Measurements from ENCODE around the gene EFCAB11.

Gene EFCAB11

DNA sequence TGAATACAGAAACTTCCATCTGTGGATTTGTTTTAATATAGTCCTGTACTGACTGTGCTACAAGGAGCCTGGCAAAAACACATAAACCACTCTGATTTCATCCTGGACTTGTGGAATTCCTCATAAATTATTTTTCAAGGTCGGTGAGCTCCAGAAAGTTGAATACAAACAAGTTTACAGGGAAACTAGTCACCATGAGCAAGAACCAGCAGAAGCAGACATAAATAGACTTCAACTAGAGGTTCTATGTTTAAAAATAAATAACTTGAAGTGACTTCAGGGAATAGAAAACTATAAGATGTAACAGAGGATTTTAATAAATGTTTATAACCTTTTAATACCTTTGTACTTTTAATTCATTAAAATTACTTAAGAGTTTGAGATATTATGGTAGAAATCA lies 63.5 kb downstream of the EFCAB11 start:
- no peak overlapping the region for H3K4me2 ChIP-seq (ENCODE audit: low read length)
- no peak overlapping the region for H2AFZ ChIP-seq (ENCODE audit: low read length)
- H3K9me2 ChIP-seq (ENCODE audit: low read depth, low read length), result no peaks in the 10 kb centered on the region
- no peak overlapping the region for H3K4me3 ChIP-seq (ENCODE audit: low read depth, low read length, poor library complexity, severe bottlenecking)
- no peaks in the 10 kb centered on the region for H3K36me3 ChIP-seq (ENCODE audit: insufficient read depth, low read length)
- TF ChIP-seq, protein P1, sequence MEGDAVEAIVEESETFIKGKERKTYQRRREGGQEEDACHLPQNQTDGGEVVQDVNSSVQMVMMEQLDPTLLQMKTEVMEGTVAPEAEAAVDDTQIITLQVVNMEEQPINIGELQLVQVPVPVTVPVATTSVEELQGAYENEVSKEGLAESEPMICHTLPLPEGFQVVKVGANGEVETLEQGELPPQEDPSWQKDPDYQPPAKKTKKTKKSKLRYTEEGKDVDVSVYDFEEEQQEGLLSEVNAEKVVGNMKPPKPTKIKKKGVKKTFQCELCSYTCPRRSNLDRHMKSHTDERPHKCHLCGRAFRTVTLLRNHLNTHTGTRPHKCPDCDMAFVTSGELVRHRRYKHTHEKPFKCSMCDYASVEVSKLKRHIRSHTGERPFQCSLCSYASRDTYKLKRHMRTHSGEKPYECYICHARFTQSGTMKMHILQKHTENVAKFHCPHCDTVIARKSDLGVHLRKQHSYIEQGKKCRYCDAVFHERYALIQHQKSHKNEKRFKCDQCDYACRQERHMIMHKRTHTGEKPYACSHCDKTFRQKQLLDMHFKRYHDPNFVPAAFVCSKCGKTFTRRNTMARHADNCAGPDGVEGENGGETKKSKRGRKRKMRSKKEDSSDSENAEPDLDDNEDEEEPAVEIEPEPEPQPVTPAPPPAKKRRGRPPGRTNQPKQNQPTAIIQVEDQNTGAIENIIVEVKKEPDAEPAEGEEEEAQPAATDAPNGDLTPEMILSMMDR (IDR thresholded peaks at IDR 0.05; ENCODE audit: low read length), result no peak
- TF ChIP-seq EZH2 (IDR thresholded peaks at IDR 0.05; ENCODE audit: borderline replicate concordance, low read length), result no peak
- no peaks in the 10 kb centered on the region for H3K79me2 ChIP-seq (ENCODE audit: insufficient read depth, low read length)
- H3K27me3 ChIP-seq (ENCODE audit: insufficient read depth, low read length), result no peaks in the 10 kb centered on the region
- H3K9ac ChIP-seq (ENCODE audit: low read length), result no peak overlapping the region
- H3K9me3 ChIP-seq (ENCODE audit: low read length), result 0 out of 2 replicates have a peak, but pooled peaks cover 3% of the 10 kb centered on the region
- no peaks in the 10 kb centered on the region for H4K20me1 ChIP-seq (ENCODE audit: insufficient read depth, low read length)
- H3K4me1 ChIP-seq (ENCODE audit: insufficient read depth, low read length, severe bottlenecking), result no peaks in the 10 kb centered on the region
- no peak overlapping the region for H3K27ac ChIP-seq (ENCODE audit: low read depth, low read length, poor library complexity, severe bottlenecking)
- H3F3A ChIP-seq (ENCODE audit: insufficient read depth, low read length), result no peaks in the 10 kb centered on the region

DNA sequence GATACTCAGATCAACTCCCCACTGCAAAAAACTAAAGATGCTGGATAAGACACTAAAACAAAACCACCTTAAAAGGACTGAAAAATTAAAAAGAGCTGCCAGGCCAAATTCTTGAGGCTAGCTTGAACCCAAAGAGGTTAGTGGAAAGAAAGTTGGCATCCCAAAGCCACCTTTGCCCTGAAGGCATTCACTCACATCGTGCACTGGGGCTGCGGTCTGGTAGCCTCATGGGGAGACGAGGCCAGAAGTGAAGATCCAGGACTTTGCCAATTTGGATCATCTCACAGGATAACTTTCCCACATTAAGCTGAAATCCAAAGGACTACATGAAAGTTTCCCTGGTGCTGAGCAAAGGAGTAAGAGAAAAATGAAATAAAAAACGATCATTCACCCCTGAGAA lies 63.9 kb downstream of the EFCAB11 start:
- Histone ChIP-seq H3F3A (ENCODE audit: insufficient read depth, low read length) (no peaks in the 10 kb centered on the region), H3K9me2 (ENCODE audit: low read depth, low read length) (no peaks in the 10 kb centered on the region), H3K4me3 (ENCODE audit: low read depth, low read length, poor library complexity, severe bottlenecking) (no peak overlapping the region), H3K4me1 (ENCODE audit: insufficient read depth, low read length, severe bottlenecking) (no peaks in the 10 kb centered on the region), H3K36me3 (ENCODE audit: insufficient read depth, low read length) (no peaks in the 10 kb centered on the region), H4K20me1 (ENCODE audit: insufficient read depth, low read length) (no peaks in the 10 kb centered on the region), H3K27ac (ENCODE audit: low read depth, low read length, poor library complexity, severe bottlenecking) (no peak overlapping the region), H3K27me3 (ENCODE audit: insufficient read depth, low read length) (no peaks in the 10 kb centered on the region), H3K79me2 (ENCODE audit: insufficient read depth, low read length) (no peaks in the 10 kb centered on the region), H3K9me3 (ENCODE audit: low read length) (0 out of 2 replicates have a peak, but pooled peaks cover 3% of the 10 kb centered on the region), H3K9ac (ENCODE audit: low read length) (no peak overlapping the region), H2AFZ (ENCODE audit: low read length) (no peak overlapping the region), H3K4me2 (ENCODE audit: low read length) (no peak overlapping the region)
- no peak for TF ChIP-seq EZH2 (IDR thresholded peaks at IDR 0.05; ENCODE audit: borderline replicate concordance, low read length)
- TF ChIP-seq, protein P1 (IDR thresholded peaks at IDR 0.05; ENCODE audit: low read length), result no peak

DNA sequence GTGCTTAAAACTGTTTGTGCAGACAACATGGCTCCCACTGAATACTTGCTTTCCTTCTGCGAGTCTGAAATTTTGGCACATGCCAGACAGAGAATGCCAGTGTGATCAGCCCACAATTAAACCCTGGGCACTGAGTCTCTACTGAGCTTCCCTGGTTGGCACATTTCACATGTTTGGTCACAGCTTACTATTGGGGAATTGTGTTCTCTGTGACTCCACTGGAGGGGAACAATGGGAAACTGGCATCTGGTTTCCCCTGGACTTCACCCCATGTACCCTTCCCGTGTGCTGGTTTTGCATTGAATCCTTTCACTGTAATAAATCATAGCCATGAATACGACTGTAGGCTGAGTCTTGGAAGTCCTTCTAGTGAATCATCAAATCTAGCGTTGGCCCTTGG lies 64.9 kb downstream of the EFCAB11 start:
- Histone ChIP-seq H3K27me3 (ENCODE audit: insufficient read depth, low read length) (no peaks in the 10 kb centered on the region), H4K20me1 (ENCODE audit: insufficient read depth, low read length) (no peaks in the 10 kb centered on the region), H3K4me1 (ENCODE audit: insufficient read depth, low read length, severe bottlenecking) (no peaks in the 10 kb centered on the region), H3K9me3 (ENCODE audit: low read length) (0 out of 2 replicates have a peak, but pooled peaks cover 3% of the 10 kb centered on the region), H3F3A (ENCODE audit: insufficient read depth, low read length) (no peaks in the 10 kb centered on the region), H3K9ac (ENCODE audit: low read length) (no peak overlapping the region), H2AFZ (ENCODE audit: low read length) (no peak overlapping the region), H3K79me2 (ENCODE audit: insufficient read depth, low read length) (no peaks in the 10 kb centered on the region), H3K9me2 (ENCODE audit: low read depth, low read length) (no peaks in the 10 kb centered on the region), H3K36me3 (ENCODE audit: insufficient read depth, low read length) (no peaks in the 10 kb centered on the region), H3K4me2 (ENCODE audit: low read length) (no peak overlapping the region), H3K27ac (ENCODE audit: low read depth, low read length, poor library complexity, severe bottlenecking) (no peak overlapping the region), H3K4me3 (ENCODE audit: low read depth, low read length, poor library complexity, severe bottlenecking) (no peak overlapping the region)
- TF ChIP-seq, protein P1 (IDR thresholded peaks at IDR 0.05; ENCODE audit: low read length), result no peak
- TF ChIP-seq EZH2 (IDR thresholded peaks at IDR 0.05; ENCODE audit: borderline replicate concordance, low read length), result no peak
